ENCODE measurements around the gene REV3L.

DNA sequence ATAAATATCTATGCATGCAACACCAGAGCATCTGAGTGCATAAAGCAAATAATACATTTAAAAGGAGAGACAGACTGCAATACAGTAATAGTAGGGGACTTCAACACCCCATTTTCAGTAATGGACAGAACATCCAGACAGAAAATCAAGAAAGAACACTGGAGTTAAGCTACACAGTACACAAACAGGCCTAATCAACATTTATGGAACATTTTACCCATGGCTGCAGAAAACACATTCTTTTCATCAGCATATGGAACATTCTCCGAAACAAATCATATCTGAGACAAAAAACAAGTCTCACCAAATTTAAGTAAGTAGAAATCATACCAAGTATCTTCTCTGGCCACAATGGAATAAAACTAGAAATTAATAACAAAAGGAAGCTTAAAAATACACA is 50.5 kb downstream of the REV3L start:
- TF ChIP-seq, protein P1, sequence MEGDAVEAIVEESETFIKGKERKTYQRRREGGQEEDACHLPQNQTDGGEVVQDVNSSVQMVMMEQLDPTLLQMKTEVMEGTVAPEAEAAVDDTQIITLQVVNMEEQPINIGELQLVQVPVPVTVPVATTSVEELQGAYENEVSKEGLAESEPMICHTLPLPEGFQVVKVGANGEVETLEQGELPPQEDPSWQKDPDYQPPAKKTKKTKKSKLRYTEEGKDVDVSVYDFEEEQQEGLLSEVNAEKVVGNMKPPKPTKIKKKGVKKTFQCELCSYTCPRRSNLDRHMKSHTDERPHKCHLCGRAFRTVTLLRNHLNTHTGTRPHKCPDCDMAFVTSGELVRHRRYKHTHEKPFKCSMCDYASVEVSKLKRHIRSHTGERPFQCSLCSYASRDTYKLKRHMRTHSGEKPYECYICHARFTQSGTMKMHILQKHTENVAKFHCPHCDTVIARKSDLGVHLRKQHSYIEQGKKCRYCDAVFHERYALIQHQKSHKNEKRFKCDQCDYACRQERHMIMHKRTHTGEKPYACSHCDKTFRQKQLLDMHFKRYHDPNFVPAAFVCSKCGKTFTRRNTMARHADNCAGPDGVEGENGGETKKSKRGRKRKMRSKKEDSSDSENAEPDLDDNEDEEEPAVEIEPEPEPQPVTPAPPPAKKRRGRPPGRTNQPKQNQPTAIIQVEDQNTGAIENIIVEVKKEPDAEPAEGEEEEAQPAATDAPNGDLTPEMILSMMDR (IDR thresholded peaks at IDR 0.05; ENCODE audit: insufficient read depth, low read depth, low read length): no peak
- no peak for TF ChIP-seq EZH2 (IDR thresholded peaks at IDR 0.05; ENCODE audit: insufficient read depth, low read length)
